Stomach (tissue), 4 donors: Measurements from ENCODE around the gene HIVEP1.

Experiments
- CTCF ChIP-seq, 7 experiments: fragments of 450-650 bp in 4 of 7; fragments of 200-600 bp in 3 of 7; sonication (generic) in 3 of 7; IDR thresholded peaks; one replicate each; pipeline ENCODE4 v1.5.1; 2016 to 2019; ENCODE audit warnings: antibody characterized with exemption in 7 of 7, control low read depth in 2 of 7, mild to moderate bottlenecking in 1 of 7
- EP300 ChIP-seq: sonication (generic); formaldehyde crosslinking; IDR thresholded peaks from one replicate; pipeline ENCODE4 v1.6.1; 2017; ENCODE audit warnings: antibody characterized with exemption
- POLR2A ChIP-seq, 4 donors: fragments of 450-650 bp; IDR thresholded peaks; one replicate each; pipeline ENCODE4 v1.6.1; 2016; ENCODE audit warnings: antibody characterized with exemption in 4 of 4, control low read depth in 2 of 4, mild to moderate bottlenecking in 1 of 4, moderate library complexity in 1 of 4

GRCh38 chr6:11983306-11983705 lies 28.8 kb upstream of the HIVEP1 start:
- TF ChIP-seq CTCF (IDR thresholded peaks at IDR 0.05) = no peak
- TF ChIP-seq POLR2A (IDR thresholded peaks at IDR 0.05) = no peak
- TF ChIP-seq EP300 = no peak
